ENCODE measurements around the gene PMIS2.

- TF ChIP-seq CTCF (IDR thresholded peaks at IDR 0.05) (no peak), POLR2A (IDR thresholded peaks at IDR 0.05) (no peak)
Measured at GRCh38 chr19:35582760-35583159, 3.2 kb upstream of the PMIS2 start.
